GM23248 (cell line): ENCODE results near the gene C12orf43. TPM values are rescaled to one million over a fixed set of nuclear protein-coding genes. Genes with fewer than 3 reads are reported as not detected.

Source experiments
- DNase-seq: peaks from one replicate; pipeline ENCODE4 v3.0.0-alpha.2; 2015
- H2AFZ ChIP-seq: fragments of 200-600 bp; sonication (generic); 2 replicates; pipeline ENCODE4 v1.6.1; 2016; ENCODE audit warnings: antibody characterized with exemption
- H3F3A ChIP-seq: fragments of 200-600 bp; sonication (generic); 2 replicates; pipeline ENCODE4 v1.6.1; 2016; ENCODE audit warnings: mild to moderate bottlenecking, antibody characterized with exemption, mixed run types; ENCODE audit not compliant: insufficient read depth
- H3K27ac ChIP-seq: fragments of 200-600 bp; sonication (generic); 2 replicates; pipeline ENCODE4 v1.5.1; 2016; ENCODE audit warnings: mild to moderate bottlenecking
- H3K27me3 ChIP-seq: fragments of 200-600 bp; sonication (generic); replicated peaks from 2 replicates; pipeline ENCODE4 v1.6.1; 2016; ENCODE audit warnings: mild to moderate bottlenecking; ENCODE audit not compliant: insufficient read depth
- H3K36me3 ChIP-seq: fragments of 200-600 bp; sonication (generic); 2 replicates; pipeline ENCODE4 v1.6.1; 2016; ENCODE audit warnings: low read depth, mild to moderate bottlenecking
- H3K4me1 ChIP-seq: fragments of 200-600 bp; sonication (generic); 2 replicates; pipeline ENCODE4 v1.6.1; 2016; ENCODE audit warnings: mild to moderate bottlenecking; ENCODE audit not compliant: insufficient read depth
- H3K4me2 ChIP-seq: fragments of 200-600 bp; sonication (generic); one replicate; pipeline ENCODE4 v1.6.1; 2016; ENCODE audit warnings: mild to moderate bottlenecking; ENCODE audit not compliant: unreplicated experiment
- H3K4me3 ChIP-seq: fragments of 200-600 bp; sonication (generic); 2 replicates; pipeline ENCODE4 v1.5.1; 2016; ENCODE audit warnings: mild to moderate bottlenecking
- H3K79me2 ChIP-seq: fragments of 200-600 bp; sonication (generic); 2 replicates; pipeline ENCODE4 v1.6.1; 2016; ENCODE audit warnings: mild to moderate bottlenecking; ENCODE audit not compliant: insufficient read depth
- H3K9ac ChIP-seq: fragments of 200-600 bp; sonication (generic); 2 replicates; pipeline ENCODE4 v1.6.1; 2016; ENCODE audit warnings: mild to moderate bottlenecking
- H3K9me2 ChIP-seq: fragments of 200-600 bp; sonication (generic); 2 replicates; pipeline ENCODE4 v1.6.1; 2016; ENCODE audit warnings: mixed run types, mild to moderate bottlenecking, moderate library complexity; ENCODE audit not compliant: insufficient read depth
- H3K9me3 ChIP-seq: fragments of 200-600 bp; sonication (generic); one replicate; pipeline ENCODE4 v1.6.1; 2017; ENCODE audit warnings: low read depth
- H4K20me1 ChIP-seq: fragments of 200-600 bp; sonication (generic); 2 replicates; pipeline ENCODE4 v1.6.0; 2016; ENCODE audit not compliant: insufficient read depth
- EZH2 ChIP-seq: fragments of 200-600 bp; sonication (generic); IDR thresholded peaks from 2 replicates; pipeline ENCODE4 v1.6.1; 2018; ENCODE audit warnings: antibody characterized with exemption, mild to moderate bottlenecking; ENCODE audit not compliant: insufficient read depth, poor library complexity, severe bottlenecking
- EZH2phosphoT487 ChIP-seq: fragments of 200-600 bp; sonication (generic); IDR thresholded peaks from 2 replicates; pipeline ENCODE4 v1.6.1; 2018; ENCODE audit warnings: antibody characterized with exemption, moderate library complexity, mild to moderate bottlenecking, low read depth; ENCODE audit not compliant: insufficient read depth
- WGBS, 2 experiments: methylation state at CpG; one replicate each; pipeline ENCODE4 v1.1.6; 2015 to 2017; ENCODE audit warnings: low lambda C conversion rate in 2 of 2, low coverage in 1 of 2; ENCODE audit errors: missing lambda C conversion rate in 2 of 2; 5-methylcytosine and 5-hydroxymethylcytosine counted together
- in situ Hi-C: fragments of 300-500 bp; cut with MboI; formaldehyde crosslinking; loops from 2 replicates; pipeline ENCODE4 v1.15.0; 2020
- polyA plus RNA-seq: library from polyadenylated mRNA; unstranded; fragments of >200 nt; fragmentation: Nextera tagmentation; extraction: Ambion mirVana; gene quantifications from 2 replicates; pipeline ENCODE4 v1.2.1, GENCODE V29; 2016
- total RNA-seq: library from RNA; depleted of rRNA; stranded (reverse); fragments of >200 nt; shearing (Covaris generic); gene quantifications from 2 replicates; pipeline ENCODE4 v1.2.3, GENCODE V29; 2014

The C12orf43 gene
- total and polyA plus RNA-seq, 2 experiments from 2014 or later = 12.4 to 16.6 TPM

GRCh38 chr12:120989687-120990086 lies 26.6 kb downstream of the C12orf43 start:
- no peaks in the 10 kb centered on the region for H3K79me2 ChIP-seq
- no peaks in the 10 kb centered on the region for H3K9me3 ChIP-seq
- no peak overlapping the region for H3K9ac ChIP-seq
- no peak for DNase-seq
- TF ChIP-seq EZH2 (no peak), EZH2phosphoT487 (no peak)
- 65 to 71% methylated on average over 3 of the region's 3 CpGs for WGBS, 2 experiments
- no peak overlapping the region for H3K27ac ChIP-seq
- no peaks in the 10 kb centered on the region for H3F3A ChIP-seq
- no peak overlapping the region for H3K4me2 ChIP-seq
- no peak overlapping the region for H2AFZ ChIP-seq
- in situ Hi-C loops = no loop called here
- peaks cover 4% of the 10 kb centered on the region; the same call in 1 of the 2 replicates for H3K27me3 ChIP-seq
- H3K4me3 ChIP-seq = no peak overlapping the region
- no peaks in the 10 kb centered on the region for H3K9me2 ChIP-seq
- no peaks in the 10 kb centered on the region for H3K4me1 ChIP-seq
- no peaks in the 10 kb centered on the region for H3K36me3 ChIP-seq
- no peaks in the 10 kb centered on the region for H4K20me1 ChIP-seq

- Histone ChIP-seq H4K20me1 (no peaks in the 10 kb centered on the region), H3K27ac (no peak overlapping the region), H3K27me3 (peaks cover 4% of the 10 kb centered on the region; the same call in 1 of the 2 replicates), H3K9me3 (no peaks in the 10 kb centered on the region), H3F3A (no peaks in the 10 kb centered on the region), H3K36me3 (no peaks in the 10 kb centered on the region), H3K4me2 (no peak overlapping the region), H3K4me1 (no peaks in the 10 kb centered on the region), H2AFZ (no peak overlapping the region), H3K9me2 (no peaks in the 10 kb centered on the region), H3K4me3 (no peak overlapping the region), H3K79me2 (no peaks in the 10 kb centered on the region), H3K9ac (no peak overlapping the region)
- 68 to 71% methylated on average over 17 of the region's 17 CpGs for WGBS, 2 experiments
- in situ Hi-C loops = no loop called here
- no peak for TF ChIP-seq EZH2phosphoT487
- TF ChIP-seq EZH2 = no peak
- DNase-seq = no peak
Measured at GRCh38 chr12:120988658-120989057, 27.6 kb downstream of the C12orf43 start.

- Histone ChIP-seq H3F3A (no peaks in the 10 kb centered on the region), H3K9me3 (no peaks in the 10 kb centered on the region), H3K4me1 (no peaks in the 10 kb centered on the region), H3K9me2 (no peaks in the 10 kb centered on the region), H3K27ac (no peak overlapping the region), H3K4me3 (no peak overlapping the region), H3K79me2 (no peaks in the 10 kb centered on the region), H3K36me3 (no peaks in the 10 kb centered on the region), H3K9ac (no peak overlapping the region), H2AFZ (no peak overlapping the region), H3K4me2 (no peak overlapping the region), H3K27me3 (peaks cover 4% of the 10 kb centered on the region; the same call in 1 of the 2 replicates), H4K20me1 (no peaks in the 10 kb centered on the region)
- WGBS, 2 experiments = 44 to 48% methylated on average over 4 of the region's 4 CpGs
- in situ Hi-C loops = no loop called here
- TF ChIP-seq EZH2phosphoT487 (no peak), EZH2 (no peak)
- no peak for DNase-seq
Measured at GRCh38 chr12:120988234-120988633, 28.1 kb downstream of the C12orf43 start.

- H3K9me3 ChIP-seq = no peaks in the 10 kb centered on the region
- TF ChIP-seq EZH2phosphoT487 (no peak), EZH2 (no peak)
- H2AFZ ChIP-seq = no peak overlapping the region
- no peak overlapping the region for H3K4me3 ChIP-seq
- no peak overlapping the region for H3K9ac ChIP-seq
- H3K9me2 ChIP-seq = no peaks in the 10 kb centered on the region
- H4K20me1 ChIP-seq = no peaks in the 10 kb centered on the region
- H3K27ac ChIP-seq = no peak overlapping the region
- no peak for DNase-seq
- in situ Hi-C loops = no loop called here
- no peaks in the 10 kb centered on the region for H3K4me1 ChIP-seq
- 87 to 93% methylated on average over 2 to 3 of the region's 3 CpGs for WGBS, 2 experiments
- no peak overlapping the region for H3K4me2 ChIP-seq
- no peaks in the 10 kb centered on the region for H3K27me3 ChIP-seq
- no peaks in the 10 kb centered on the region for H3K36me3 ChIP-seq
- no peaks in the 10 kb centered on the region for H3K79me2 ChIP-seq
- H3F3A ChIP-seq = no peaks in the 10 kb centered on the region
Measured at GRCh38 chr12:120984351-120984898, 31.9 kb downstream of the C12orf43 start.
